Fibroblast of skin of right quadriceps (primary cell): ENCODE measurements around the gene MXD4.

ENCODE experiments used
- DNase-seq: peaks from one replicate; pipeline ENCODE4 v3.0.0-alpha.2; 2013

MXD4 gene, protein sequence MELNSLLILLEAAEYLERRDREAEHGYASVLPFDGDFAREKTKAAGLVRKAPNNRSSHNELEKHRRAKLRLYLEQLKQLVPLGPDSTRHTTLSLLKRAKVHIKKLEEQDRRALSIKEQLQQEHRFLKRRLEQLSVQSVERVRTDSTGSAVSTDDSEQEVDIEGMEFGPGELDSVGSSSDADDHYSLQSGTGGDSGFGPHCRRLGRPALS

DNA sequence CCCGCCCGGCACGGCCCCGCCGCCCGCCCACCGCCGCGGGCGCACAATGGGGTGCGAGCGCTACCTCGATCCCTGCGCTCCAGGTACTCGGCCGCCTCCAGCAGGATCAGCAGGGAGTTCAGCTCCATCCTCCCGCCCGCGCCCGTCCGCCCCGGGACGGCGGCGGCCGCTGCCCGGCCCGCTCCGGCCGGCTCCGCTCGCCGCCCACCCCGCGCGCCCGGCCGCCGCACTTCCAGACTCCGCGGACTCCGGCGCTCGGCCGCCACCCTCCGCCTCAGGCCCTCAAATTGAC lies at the start of gene MXD4:
Gene MXD4, minus strand, starts transcription at position 257 of the 292 bp plus-strand sequence. Its CDS starts 129 bp downstream, at position 128.
- DNase-seq: no peak

DNA sequence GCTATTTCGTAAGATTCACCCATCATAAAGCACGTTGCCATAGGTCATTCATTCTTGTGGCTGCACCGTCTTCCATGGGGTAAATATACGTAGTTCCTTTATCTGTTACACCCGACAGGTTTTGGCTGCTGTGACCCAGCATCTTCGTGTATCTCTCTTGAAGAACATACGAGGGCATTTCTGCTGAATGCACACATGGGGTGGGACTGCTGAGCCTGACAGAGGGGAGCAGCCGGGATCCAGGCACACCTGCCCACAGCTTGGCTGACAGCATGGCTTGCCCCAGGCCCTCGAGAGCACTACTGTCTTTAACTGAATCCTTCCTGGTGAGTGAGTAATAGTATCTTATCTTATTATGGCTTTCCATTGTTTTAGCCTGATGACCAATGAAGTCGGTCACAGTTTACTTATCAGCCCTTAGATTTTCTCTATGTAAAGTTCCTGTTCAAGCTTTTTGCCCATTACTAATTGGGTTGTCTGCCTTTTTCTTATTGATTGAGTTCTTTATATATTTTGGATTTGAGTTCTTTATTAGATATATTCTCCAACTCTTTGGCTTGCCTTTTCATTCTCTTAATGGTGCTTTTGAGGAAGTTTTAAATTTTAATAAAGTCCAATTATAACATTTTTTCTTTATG lies 45.0 kb upstream of the MXD4 start:
- no peak for DNase-seq

DNA sequence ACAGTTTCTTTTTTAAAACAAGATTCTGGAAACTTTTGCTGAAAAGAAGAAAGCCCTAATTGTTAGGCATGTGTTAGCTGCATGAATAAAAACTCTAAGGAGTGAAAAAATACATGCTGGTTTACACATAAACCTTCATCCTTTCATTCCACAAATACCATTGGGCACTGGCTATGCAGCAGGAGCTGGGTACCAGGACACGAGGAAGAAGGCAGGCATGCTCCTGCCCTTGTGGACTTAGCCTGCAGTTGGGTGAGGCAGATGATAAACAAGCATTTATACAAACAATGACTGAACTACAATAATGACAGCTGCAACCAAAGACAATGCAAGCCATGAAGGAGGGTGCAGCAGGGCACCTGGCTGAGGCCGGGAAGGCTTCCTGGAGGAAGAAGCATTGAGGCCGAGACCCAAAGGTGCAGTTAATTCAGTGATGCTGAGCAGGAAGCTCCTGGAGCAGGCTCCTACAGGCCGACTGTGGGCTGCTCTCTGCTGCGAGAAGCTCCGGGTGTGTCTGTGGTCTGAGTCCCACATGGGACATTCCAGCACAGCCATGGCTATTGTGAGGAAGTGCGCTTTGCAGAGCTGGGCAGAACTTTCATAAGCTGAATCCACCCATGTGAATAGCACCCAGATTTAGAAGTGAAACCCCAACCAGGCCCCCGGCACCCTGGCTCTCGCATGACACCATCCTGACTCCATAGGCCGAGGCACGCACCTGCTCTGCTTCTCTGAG lies 44.0 kb upstream of the MXD4 start:
- DNase-seq: no peak

DNA sequence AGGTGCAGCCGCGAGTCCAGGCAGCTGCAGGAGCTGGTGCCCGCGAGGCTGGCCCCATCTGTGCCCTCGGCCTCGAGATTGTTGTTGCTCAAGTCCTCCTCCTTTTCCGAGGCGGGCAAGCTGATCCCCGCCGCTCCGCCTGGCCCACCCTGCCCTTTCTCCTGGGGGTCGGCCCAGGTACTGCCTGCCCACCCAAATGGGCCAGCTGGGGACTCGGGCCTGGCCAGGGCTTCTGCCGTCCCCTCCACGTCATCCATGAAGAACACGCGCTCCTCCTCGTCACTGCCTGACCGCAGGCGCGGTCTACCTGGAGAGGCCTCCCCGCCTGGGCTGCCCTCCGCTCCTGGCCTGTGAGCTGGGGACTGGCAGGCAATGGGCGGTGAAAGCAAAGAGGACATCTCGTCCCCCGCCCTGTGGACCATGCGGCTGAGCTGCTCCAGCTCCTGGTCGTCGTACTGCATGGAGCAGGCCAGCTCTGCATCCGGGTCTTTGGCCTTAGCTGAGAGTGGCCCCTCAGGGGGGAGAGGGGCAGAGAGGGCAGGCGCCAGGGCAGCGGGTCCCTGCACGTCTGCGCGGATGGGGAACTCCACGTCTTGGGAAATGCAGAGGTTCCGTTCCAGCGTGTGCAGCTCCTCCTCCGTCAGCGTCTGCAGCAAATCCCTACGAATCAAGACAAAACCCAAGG lies 43.1 kb upstream of the MXD4 start:
- DNase-seq: no peak

DNA sequence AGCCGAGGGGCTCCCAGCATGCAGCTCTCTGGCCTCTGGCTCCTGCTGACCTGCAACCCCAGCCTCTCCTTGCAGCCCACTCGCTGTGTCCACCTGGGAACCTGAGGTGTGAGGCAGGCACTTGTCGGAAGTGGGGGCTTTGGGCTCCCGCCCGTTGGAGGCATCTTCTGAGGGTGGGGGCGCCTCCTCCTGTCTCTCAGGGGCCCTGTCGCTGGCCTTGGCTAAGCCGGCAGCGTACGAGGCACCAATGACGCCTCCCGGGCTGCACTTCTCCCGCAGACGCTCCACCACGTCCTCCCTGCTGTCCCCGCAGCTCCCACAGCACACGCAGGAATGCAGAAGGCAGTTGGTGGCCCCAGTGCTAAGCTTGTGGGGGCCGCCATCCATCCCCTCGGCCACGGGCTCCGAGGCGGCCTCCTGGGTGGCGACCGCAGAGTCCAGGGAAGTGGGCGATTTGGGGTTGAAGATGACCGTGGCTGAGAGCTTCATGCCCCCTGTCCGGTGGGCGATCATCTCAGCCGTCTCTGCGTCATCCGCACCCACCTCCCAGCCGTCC lies 42.5 kb upstream of the MXD4 start:
- no peak for DNase-seq

DNA sequence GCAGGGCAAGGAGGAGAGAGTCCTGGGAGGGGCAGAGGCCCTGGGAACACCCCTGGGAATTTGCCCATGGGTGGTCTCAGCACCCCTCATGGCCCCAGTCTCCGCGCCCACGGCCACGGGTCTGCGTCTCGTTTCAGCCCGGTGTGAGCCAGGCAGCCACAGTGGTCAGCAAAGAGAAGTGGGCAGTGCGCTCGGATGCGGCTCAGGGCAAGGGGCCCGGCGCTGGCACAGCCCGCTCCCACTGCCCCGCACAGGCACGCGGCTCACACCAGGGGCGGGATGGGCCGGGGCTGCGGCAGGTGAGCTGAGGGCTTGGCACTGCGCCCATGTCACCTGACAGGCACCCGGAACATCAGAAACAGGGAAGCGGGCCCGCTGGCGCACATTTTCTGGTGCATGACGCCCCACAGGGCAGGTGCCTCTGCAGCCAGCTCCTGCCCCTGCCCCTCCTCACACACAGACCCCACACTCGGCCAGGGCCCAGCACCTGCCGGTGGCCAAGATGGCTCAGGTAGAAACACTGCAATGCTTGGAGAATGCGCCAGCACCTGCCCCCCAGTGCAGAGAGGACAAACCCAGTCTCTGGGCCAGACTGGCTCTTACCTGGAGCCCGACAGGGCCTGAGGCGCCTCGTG lies 41.9 kb upstream of the MXD4 start:
- DNase-seq: no peak

DNA sequence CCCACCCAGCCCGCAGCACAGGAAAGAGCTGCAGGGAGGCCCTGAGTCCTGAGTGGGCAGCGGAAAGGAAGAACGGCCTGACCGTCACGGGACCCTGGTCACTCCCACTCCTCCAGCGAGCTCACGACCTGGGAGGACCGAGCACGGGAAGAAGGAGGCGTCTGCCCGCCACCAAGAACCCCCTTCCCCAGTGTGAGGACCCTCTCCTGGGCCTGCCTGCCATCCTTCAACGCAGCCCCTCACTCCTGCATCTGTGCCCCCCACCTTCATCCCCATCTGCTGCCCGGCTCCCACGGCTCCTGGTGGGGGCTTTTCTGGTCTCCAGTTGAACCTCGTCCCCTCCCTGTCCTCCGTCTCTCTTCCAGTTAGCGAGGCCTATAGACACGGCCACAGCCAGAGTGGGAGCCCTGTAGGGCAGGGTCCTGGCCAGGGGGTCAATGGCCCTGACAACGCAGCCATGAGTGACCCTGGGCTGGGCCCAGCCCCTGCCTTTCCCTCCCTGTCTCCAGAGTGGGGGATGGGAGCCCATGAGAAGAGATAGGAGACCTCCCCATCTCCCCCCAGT lies 41.3 kb upstream of the MXD4 start:
- no peak for DNase-seq

DNA sequence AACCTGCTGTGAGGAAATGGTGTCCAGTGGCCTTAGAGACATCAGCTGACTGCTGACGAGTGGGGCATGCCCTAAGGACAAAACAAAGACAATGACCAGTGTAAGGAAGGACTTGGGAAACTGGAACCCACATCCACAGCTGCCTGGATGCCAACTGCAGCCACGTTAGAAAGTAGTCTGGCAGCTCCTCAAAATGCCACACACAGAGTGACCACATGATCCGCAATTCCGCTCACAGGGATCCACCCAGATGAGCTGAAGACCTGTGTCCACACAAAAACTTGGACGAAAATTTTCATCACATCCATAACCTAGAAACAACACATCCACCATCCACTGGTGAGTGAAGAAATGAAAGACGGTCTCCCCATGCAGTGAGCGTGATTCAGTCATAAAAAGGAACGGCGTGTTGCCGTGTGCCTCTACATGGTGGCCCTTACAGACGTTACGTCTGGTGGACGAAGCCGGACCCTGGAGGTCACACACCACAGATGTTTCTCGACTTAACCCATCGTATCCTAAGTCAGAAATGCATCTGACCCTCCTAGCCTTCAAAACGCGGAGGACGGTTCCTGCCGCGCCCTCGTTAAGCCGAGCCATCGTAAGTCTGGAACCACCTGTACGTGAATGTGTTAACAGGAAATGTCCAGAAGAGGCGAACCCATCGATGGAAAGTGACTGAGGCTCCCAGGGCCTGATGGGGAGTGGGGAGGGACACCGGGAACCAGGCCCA lies 40.6 kb upstream of the MXD4 start:
- DNase-seq: no peak

DNA sequence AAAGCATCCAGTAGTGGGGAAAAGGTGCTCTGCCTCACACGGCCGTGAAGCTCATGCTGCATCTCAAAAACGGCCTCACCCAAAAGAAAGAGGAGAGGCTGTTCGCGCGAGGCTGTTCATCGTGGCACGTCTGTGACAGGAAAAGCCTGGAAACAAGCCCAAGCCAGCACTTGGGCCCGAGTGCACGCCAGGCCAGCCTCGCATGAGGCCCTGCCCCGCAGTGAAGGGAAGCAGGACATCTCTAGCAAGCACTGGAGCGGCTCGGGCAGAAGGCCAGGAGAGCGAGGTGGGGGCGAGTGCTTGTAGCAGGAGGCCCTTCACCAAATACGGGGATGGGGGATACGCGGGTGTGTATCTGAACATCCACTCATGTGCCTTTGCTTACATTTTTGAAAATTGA lies 39.9 kb upstream of the MXD4 start:
- no peak for DNase-seq

DNA sequence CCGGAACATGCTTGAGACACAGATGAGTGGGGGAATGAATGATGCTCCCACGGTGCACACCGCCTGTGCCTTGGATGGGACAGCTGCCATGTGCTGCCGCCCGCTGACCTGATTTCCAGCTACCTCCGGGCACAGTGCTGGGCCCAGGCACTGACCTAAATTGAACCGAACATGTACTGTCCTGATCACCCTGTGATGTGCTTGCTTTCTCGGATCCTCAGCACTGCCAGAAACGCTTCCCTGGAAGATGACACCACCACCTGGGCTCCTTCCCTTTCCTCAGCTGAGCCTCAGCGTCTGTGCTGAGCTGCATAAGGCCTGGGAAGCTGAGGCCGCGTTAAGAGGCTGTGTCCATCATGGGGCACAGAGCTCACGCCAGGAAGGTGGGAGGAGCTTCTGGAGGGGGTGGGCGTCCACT lies 39.3 kb upstream of the MXD4 start:
- no peak for DNase-seq

DNA sequence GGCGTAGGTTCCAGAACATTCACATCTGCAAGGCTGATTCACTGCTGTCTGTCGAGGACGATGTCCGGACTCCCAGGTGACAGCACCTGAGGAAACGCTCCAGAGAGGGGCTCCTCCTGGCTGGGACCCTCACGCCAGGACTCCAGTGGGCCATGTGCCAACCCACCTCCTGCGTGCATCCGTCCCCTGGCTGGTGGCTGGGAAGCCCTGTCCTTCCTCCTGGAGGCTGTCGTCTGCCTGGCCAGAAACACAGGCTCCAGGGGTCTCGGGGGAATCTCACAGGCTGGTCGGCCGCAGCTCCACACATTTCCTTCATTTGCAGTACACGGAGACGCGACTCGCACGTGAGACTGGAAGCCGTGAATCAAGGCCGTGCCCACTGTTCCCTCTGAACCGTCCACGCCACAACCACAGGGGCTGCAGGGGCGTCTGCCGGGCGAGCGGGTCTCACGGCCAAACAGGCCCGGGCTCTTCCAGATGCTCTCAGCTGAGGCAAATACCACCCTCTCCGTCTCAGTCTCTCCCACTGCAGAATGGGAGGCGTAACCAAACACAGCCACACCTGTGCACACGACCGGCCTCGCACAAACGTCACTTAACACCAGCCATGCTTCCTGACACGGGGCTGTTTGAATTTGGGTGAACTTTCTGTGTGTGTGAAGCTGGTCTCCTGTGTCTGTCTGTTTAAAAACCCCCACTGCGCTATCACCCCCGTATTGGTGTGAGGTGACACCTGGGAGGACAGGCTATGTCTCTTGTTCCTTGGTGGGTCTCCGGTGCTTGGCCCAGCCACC lies 38.7 kb upstream of the MXD4 start:
- no peak for DNase-seq

DNA sequence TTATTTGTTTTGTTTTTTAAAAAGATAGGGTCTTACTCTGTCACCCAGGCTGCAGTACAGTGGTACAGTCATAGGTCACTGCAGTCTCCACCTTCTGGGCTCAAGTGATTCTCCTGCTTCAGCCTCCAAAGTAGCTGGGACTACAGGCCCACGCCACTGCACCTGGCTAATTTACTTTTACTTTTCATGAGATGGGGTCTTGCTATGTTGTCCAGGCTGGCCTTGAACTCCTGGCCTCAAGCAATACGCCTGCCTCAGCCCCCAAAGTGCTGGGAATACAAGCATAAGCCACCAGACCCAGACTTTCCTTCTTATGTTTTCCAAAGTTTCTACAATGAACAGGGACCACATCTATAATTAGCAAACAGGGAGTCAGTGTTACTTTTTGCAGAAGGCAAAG lies 37.9 kb upstream of the MXD4 start:
- DNase-seq: no peak

DNA sequence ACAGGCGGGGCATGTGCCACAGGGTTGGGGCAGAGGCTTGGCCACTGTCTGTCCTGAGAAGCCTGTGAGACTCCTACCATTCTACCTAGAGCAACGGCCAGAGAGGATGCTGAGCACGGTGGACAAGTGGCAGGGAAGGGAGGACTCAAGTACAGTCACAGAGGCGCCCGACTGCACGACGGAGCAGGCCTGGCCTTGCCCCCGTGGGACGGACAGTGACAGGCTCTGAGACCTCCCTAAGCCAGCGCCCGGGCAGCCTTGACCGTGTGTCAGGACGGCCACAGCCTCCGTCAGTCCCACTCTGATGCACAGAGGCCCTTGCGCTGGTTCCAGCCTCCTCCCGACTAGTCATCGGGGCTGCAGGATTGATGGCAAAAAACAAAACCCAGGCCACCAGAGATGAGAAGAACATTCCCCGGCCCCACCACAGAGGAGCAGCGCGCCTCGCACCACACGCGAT lies 36.7 kb upstream of the MXD4 start:
- no peak for DNase-seq

DNA sequence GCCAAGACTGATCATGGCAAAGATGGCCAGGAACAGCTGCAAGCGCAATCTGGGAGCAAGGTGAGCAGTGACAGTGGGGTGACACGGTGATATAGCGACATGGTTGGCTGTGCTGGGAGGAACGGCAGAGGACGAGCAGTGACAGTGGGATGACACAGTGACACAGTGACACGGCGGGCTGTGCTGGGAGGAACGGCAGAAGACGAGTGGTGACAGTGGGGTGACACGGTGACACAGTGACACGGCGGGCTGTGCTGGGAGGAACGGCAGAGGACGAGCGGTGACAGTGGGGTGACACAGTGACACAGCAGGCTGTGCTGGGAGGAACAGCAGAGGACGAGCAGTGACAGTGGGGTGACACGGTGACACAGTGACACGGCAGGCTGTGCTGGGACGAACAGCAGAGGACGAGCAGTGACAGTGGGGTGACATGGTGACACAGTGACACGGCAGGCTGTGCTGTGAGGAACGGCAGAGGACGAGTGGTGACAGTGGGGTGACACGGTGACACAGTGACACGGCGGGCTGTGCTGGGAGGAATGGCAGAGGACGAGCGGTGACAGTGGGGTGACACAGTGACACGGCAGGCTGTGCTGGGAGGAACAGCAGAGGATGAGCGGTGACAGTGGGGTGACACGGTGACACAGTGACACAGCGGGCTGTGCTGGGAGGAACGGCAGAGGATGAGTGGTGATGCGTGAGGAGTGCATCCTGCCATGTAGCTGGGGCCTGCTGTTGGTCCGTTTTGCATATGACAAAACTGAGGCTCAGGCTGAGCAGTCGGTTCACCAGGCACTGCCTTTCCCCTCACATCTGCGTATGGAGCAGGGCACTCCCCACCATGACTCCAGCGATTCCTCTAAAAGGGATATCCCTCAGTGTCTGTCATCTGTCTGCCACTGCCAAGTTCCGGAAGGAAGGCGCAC lies 36.0 kb upstream of the MXD4 start:
- DNase-seq: no peak

DNA sequence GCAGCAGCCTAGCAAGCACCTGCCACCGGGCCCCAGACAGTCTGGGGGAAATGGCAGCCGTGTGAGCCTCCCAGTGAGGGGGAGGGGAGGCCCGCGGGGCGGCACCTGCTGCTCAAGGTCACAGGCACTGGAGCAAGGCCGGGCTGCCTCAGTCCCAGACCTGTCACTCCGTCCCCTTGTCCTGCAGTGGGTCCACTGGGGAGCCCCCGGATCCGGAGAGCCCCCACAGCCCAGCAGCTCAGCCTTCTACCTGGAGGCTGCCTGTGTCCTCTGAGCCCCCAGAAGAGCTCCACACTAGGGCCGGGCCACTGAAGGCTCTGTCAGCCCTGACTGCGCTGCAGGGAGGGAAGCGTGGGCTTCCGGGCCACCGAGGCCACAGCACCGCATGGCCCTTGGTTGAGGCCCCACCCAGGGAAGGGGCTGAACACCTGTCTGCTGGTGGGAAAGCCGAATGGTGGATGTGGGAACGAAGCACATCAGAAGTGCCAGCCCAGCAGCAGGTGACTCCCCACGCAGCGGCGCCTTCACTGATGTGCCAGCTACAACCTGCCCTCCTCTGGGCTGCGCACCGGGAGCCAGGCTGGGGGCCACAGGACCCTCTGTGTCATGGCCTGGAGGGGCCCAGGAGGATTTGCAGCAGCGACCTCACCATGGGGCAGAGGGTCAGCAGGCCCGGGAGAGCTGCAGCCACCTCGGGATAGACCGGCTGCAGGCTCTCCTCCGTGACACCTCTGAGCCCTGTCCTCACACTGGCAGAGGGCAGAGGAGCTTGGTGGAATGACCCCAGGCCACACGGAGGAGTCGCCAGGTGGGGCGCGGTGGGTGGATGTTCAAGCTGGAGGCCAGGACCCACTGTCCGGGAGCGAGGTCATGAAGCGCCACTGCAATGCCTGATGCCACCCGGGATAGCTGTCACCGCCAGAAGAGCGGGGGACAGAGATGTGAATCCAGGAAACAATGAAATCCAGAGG lies 35.0 kb upstream of the MXD4 start:
- DNase-seq: no peak

DNA sequence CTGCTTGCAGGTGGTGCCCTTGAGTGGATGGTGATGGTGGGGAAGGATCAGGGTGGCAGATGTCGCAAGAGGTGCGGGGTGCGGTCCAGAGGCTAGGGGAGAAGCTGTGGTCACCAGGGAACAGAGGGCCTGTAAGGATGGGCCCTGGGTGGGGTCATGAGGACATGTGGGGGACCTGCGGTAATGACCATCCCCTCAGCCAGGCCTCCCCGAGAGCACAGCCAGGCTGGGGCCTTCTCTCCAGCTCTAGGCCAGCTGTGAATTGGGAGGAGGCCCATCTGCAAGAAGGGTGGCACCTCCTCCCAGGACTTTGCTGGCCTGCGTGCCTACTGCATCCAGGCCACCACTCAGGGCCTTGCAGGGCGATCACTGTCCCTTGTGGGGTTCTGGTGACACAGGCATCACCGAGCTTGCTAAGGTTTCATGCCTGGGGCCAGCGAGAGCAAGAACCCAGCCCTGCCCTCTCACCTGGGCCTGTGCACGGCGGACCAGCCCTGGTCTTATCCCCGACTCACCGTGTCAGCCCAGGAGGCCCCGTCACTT lies 34.1 kb upstream of the MXD4 start:
- DNase-seq: no peak

DNA sequence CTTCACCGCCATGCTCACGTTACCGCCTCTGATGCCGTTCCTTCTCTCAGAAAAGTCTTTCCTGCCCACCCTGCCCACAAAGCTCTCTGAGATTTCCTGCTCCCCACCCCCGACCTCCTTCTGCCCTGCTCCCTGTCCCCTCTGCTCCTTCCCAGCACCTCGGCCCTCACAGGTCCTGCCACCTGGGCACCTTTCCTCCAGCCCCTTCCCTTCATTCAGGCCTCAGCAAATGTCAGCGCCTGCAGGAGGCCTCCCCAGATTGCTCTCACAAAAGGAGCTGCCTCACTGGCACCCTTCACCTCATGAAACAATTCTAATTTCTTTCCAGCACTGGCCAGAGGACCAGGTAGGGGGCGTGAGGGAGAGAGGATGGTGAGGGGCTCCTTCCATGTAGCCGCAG lies 33.6 kb upstream of the MXD4 start:
- no peak for DNase-seq

DNA sequence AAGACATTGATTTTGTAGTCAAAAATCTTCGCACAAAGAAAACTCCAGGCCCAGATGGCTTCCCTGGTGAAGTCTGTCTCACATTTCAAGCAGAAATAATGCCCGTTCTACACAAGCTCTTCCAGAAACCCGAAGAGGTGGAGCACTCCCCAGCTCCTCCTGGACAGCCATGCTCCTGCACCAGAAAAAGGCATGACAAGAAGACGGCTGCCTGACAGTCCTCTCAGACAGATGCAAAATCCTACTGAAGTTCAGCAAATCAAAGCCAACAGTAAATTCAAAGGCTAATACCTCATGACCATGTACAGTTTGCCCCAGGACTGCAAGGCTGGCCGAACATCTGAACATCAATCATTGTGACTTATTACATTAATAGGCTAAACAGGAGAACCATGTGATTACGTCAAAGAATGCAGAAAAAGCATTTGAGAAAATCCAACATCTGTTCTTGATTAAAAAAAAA lies 30.8 kb upstream of the MXD4 start:
- peak; percentile 80 for DNase-seq
